ENCODE data around the gene C10orf90. TPM values are rescaled to one million over a fixed set of nuclear protein-coding genes. Genes with fewer than 3 reads are reported as not detected.
A peak's percentile ranks its signal among the peaks of the same experiment; 100 is the strongest.

C10orf90 gene
- polyA plus RNA-seq, 1 donor = 0.49 TPM

DNA sequence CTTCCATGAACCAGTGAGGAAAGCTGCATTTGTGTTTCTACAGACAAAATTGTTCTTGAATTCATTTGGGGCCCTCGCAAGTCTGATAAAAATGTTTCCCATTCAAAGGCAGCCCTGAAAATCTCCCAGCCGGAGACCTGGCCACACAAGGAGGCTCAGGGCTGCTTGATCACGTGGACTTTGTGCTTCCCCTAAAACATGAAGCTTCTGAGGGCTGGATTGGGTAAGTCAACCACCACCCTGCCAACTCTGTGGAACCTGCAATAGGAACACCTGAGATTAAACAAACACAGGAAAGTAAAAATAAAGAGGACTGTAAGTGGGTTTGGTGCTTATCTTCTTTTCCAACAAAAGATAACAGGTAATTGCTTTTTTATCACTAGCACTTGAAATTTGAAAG lies 133.8 kb downstream of the C10orf90 start:
- DNase-seq = no peak

DNA sequence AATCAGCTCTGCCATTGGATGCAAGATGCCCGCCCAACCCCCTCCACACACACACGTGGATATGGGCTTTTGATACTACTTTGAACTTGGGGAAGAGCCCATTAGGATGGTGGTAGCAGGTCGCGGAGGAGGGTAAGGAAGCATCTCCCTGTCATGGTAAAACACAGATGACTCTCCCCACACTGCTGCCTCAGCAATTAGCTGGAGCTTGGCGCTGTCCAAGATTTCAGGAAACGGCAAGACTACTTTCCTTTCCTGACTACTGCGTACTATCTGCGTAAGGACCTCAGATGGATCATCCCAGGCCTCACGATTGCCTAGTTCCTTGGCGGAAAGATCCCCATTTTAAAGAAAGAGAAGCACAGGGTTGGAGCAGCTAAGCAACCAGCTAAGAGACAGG lies 134.3 kb downstream of the C10orf90 start:
- peak; percentile 23 for DNase-seq

- no peak for DNase-seq
Measured at GRCh38 chr10:126533644-126534043, 136.8 kb downstream of the C10orf90 start.

GRCh38 chr10:126528315-126528835 lies 142.1 kb downstream of the C10orf90 start:
- no peak for DNase-seq

- no peak for DNase-seq
Measured at GRCh38 chr10:126527645-126528314, 142.7 kb downstream of the C10orf90 start.

DNA sequence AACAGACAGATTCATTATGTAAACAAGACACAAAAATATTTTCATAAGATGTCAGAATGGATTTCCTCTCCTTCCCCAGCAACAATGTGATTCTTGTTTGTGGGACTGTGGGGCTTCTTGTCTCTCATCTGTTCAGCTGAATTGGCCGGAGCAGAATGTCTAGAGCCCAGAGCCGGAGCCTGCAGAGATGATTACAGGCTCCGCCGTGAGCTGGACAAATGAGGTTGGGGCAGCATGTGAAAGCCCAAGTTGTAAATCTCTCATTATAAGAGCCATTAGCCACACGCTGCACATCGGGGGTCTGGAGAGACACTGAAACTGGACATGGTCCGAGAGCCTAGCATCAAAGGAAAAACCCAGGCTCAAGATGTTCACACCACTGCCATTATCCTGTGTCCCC lies 145.2 kb downstream of the C10orf90 start:
- DNase-seq = no peak

- DNase-seq = no peak
Measured at GRCh38 chr10:126524526-126524925, 146.0 kb downstream of the C10orf90 start.

GRCh38 chr10:126523071-126523470 lies 147.4 kb downstream of the C10orf90 start:
- no peak for DNase-seq

GRCh38 chr10:126521399-126521798 lies 149.1 kb downstream of the C10orf90 start:
- no peak for DNase-seq

DNA sequence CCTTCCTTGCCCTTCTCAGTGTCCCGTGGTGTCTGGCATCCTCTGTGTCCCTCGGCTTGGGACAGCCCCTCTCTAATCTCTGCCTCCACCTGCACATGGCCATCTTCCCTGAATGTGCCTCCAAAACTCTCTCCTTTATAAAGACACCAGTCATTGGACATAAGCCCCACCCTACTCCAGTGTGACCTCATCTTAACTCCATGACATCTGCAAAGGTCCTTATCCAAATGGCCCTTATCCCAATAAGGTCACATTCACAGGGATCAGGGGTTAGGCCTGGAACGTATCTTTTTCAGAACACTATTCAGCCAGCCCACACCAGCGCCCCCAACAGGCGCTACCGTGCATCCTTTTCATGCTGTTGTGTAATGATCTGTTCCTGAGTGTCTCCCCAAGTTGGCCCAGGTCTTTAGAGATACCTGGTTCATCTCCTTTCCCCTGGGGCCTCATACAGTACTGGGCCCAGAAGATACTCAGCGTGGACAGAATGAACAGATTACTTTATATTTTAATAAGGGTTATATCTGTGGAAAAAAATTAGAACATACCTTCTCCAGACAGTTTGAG lies 149.7 kb downstream of the C10orf90 start:
- DNase-seq = no peak

DNA sequence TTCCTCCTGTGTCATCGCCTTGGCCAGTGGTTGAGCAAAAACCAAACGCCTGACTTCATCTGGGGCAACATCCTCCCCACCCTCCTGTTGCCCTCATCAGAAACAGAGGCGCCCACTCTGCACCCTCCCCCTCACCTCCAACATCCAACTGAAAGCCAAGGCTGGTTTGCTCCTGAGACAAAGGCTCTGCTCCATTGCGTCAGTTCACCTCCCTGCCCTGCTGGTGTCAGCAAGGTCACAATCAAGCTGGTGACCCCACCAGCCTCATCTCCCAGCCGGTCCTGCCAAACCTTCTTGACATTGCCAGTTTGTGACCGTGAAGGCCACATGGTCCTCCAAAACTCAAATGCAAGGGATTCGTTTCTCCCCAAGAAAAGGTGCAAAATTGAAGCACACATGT lies 150.5 kb downstream of the C10orf90 start:
- no peak for DNase-seq

DNA sequence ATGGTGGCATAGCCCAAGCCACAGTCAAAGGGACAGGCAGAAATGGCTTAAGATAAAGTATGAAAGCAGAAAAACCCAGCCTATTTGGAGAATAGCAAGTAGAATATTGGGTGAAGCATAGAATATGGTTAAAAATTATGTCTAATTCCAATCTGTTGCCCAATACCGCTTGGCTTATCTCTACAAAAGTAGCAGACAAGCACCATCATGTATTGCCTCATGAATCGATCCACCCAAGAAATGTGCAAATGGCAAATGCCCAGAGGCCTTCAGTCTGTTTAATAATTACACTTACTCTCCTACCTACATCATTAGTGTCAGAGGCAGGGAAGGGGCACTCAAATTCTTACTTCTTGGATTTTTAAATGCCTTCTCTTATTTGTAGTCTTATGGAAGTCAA lies 151.3 kb downstream of the C10orf90 start:
- DNase-seq = no peak

GRCh38 chr10:126518218-126519080 lies 152.0 kb downstream of the C10orf90 start:
- no peak for DNase-seq

- DNase-seq = no peak
Measured at GRCh38 chr10:126516515-126516914, 154.0 kb downstream of the C10orf90 start.

- no peak for DNase-seq
Measured at GRCh38 chr10:126511917-126512479, 158.5 kb downstream of the C10orf90 start.

DNA sequence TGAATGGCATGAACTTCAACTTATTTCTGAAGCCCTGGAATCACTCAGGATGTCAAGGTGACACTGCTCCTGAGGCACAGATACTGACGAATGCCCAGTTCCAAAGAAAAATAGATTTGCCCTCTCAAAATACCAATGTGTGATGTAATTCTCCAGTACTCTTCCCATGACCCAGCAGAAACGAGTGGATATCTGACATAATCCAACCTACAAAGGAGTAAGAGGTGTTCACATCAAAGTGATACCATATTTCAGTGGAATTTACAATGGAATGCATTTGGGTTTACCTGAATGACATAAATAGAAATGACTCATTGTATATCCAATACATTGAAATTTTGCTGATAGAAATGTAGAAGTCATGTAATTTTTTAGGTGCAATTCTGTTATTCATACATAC lies 161.3 kb downstream of the C10orf90 start:
- no peak for DNase-seq

- no peak for DNase-seq
Measured at GRCh38 chr10:126508535-126509040, 161.9 kb downstream of the C10orf90 start.

DNA sequence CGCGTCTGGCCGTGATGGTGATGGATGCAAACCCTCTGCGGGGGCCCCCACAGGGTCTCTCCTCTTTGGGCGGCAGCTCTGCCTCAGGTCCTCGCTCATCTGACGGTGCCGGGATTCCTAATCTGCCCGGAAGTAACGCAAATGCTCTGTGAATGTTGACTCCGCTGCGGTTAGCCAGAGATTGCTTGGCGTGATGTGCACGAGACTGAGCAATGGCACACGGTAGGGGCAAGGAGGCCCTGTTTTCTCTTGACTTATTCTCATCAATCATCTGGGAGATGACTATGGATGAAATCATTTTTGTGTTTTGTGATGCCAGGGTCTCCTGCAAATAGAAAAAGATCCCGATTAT lies 165.8 kb downstream of the C10orf90 start:
- no peak for DNase-seq

- DNase-seq = peak; percentile 63
Measured at GRCh38 chr10:126504063-126504760, 166.3 kb downstream of the C10orf90 start.

GRCh38 chr10:126503392-126504062 lies 167.0 kb downstream of the C10orf90 start:
- DNase-seq = no peak

DNA sequence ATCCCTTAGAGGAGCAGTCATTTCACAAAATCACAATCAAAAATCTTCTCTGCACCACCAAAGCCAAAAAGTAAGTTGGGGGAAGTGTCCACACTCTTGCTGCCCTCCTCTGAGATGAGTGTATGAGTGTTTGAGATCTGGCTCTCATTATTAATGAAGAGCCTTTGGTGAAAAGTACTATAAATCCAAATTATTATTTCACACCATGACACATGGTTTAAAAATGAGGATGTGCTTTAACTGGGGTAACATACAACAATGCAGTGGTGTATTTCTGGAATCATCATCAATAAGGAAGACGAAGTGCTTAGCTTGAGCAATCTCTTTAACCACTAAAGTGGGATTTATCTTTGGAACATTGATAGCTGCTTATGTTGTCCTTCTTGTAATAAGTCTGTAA lies 168.1 kb downstream of the C10orf90 start:
- DNase-seq = no peak

GRCh38 chr10:126501828-126502227 lies 168.7 kb downstream of the C10orf90 start:
- DNase-seq = no peak
